Breast epithelium (tissue), 4 donors: Measurements from ENCODE around the gene TTLL1. TPM values are rescaled to one million over a fixed set of nuclear protein-coding genes. Genes with fewer than 3 reads are reported as not detected.

ENCODE experiments used
- DNase-seq, 2 donors: peaks; one replicate each; pipeline ENCODE4 v3.0.0-alpha.2; 2019; ENCODE audit warnings: low spot score in 2 of 2
- H3K27ac ChIP-seq, 2 donors: fragments of 200-600 bp; sonication (generic) in 1 of 2; one replicate each; pipeline ENCODE4 v1.5.1; 2016 to 2019; ENCODE audit warnings: mild to moderate bottlenecking in 1 of 2
- H3K27me3 ChIP-seq, 2 donors: fragments of 200-600 bp; sonication (generic) in 1 of 2; one replicate each; pipeline versions ENCODE4 v1.5.1 to v1.6.0; 2017 to 2019; ENCODE audit warnings: control low read depth in 1 of 2, mild to moderate bottlenecking in 1 of 2
- H3K36me3 ChIP-seq: fragments of 200-600 bp; one replicate; pipeline ENCODE4 v1.5.1; 2019
- H3K4me1 ChIP-seq, 2 donors: fragments of 200-600 bp; sonication (generic); one replicate each; pipeline ENCODE4 v1.5.1; 2016 to 2019; ENCODE audit warnings: control low read depth in 1 of 2
- H3K4me3 ChIP-seq, 3 donors: fragments of 200-600 bp; sonication (generic); 1 replicate in 2 of 3; 2 replicates in 1 of 3; pipeline ENCODE4 v1.5.1; 2016 to 2019; ENCODE audit warnings: mild to moderate bottlenecking in 3 of 3, moderate library complexity in 2 of 3
- H3K9me3 ChIP-seq, 2 donors: fragments of 200-600 bp; sonication (generic) in 1 of 2; one replicate each; pipeline ENCODE4 v1.5.1; 2016 to 2019; ENCODE audit warnings: control low read depth in 1 of 2
- POLR2A ChIP-seq: fragments of 450-650 bp; IDR thresholded peaks from one replicate; pipeline ENCODE4 v1.6.1; 2016; ENCODE audit warnings: antibody characterized with exemption, mild to moderate bottlenecking, moderate library complexity
- POLR2AphosphoS5 ChIP-seq, 3 donors: sonication (generic); formaldehyde crosslinking; IDR thresholded peaks; one replicate each; pipeline ENCODE4 v1.6.1; 2017; ENCODE audit warnings: antibody characterized with exemption in 3 of 3
- intact Hi-C: fragments of 100-400 bp; cut with DNase I; formaldehyde crosslinking; loops from one replicate; pipeline ENCODE4 v1.15.1; 2023; ENCODE audit warnings: low total_unique reads
- total RNA-seq, 3 donors: library from RNA; depleted of rRNA; stranded (reverse); fragments of >200 nt; gene quantifications; one replicate each; pipeline ENCODE4 v1.1.0, GENCODE V29; 2016
- TF ChIP-seq, protein P1 (sequence below), 3 donors: fragments of 450-650 bp; IDR thresholded peaks; one replicate each; pipeline ENCODE4 v1.5.1; 2016 to 2017; ENCODE audit warnings: antibody characterized with exemption in 3 of 3, mild to moderate bottlenecking in 3 of 3, moderate library complexity in 3 of 3

TTLL1 gene
- total RNA-seq, 3 donors from 2014 or later, result 4.6 to 6.4 (median 5.2) TPM

DNA sequence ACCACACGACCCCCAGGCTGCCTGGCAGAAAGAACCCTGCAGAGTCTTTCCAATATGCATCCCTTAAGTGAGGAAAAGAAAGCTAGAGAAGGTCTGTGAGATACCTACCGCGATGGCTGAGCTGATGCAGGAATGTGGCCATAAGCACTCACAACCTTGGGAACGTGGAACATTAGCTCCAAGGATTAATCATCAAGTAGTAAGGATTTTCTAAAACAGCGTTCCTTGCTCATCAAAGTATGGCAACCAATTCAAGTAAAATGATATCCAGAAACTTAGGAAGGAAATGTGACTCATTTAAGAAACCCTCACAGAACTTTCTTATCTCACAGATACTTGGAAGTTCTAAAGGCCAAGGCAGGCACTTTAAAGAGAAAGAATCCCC is 87.0 kb downstream of the TTLL1 start:
- H3K4me1 ChIP-seq, result peaks cover 0 to 17% of the 10 kb centered on the region in 2 donors
- intact Hi-C loops, result no loop called here
- H3K27ac ChIP-seq, result peak overlapping the region; percentile 52 to 69
- H3K4me3 ChIP-seq, result no peak overlapping the region
- TF ChIP-seq POLR2A (no peak), POLR2AphosphoS5 (IDR thresholded peaks at IDR 0.05) (no peak)
- TF ChIP-seq, protein P1, sequence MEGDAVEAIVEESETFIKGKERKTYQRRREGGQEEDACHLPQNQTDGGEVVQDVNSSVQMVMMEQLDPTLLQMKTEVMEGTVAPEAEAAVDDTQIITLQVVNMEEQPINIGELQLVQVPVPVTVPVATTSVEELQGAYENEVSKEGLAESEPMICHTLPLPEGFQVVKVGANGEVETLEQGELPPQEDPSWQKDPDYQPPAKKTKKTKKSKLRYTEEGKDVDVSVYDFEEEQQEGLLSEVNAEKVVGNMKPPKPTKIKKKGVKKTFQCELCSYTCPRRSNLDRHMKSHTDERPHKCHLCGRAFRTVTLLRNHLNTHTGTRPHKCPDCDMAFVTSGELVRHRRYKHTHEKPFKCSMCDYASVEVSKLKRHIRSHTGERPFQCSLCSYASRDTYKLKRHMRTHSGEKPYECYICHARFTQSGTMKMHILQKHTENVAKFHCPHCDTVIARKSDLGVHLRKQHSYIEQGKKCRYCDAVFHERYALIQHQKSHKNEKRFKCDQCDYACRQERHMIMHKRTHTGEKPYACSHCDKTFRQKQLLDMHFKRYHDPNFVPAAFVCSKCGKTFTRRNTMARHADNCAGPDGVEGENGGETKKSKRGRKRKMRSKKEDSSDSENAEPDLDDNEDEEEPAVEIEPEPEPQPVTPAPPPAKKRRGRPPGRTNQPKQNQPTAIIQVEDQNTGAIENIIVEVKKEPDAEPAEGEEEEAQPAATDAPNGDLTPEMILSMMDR (IDR thresholded peaks at IDR 0.05), result no peak
- no peaks in the 10 kb centered on the region for H3K9me3 ChIP-seq
- no peaks in the 10 kb centered on the region for H3K36me3 ChIP-seq
- no peak for DNase-seq
- no peaks in the 10 kb centered on the region for H3K27me3 ChIP-seq

DNA sequence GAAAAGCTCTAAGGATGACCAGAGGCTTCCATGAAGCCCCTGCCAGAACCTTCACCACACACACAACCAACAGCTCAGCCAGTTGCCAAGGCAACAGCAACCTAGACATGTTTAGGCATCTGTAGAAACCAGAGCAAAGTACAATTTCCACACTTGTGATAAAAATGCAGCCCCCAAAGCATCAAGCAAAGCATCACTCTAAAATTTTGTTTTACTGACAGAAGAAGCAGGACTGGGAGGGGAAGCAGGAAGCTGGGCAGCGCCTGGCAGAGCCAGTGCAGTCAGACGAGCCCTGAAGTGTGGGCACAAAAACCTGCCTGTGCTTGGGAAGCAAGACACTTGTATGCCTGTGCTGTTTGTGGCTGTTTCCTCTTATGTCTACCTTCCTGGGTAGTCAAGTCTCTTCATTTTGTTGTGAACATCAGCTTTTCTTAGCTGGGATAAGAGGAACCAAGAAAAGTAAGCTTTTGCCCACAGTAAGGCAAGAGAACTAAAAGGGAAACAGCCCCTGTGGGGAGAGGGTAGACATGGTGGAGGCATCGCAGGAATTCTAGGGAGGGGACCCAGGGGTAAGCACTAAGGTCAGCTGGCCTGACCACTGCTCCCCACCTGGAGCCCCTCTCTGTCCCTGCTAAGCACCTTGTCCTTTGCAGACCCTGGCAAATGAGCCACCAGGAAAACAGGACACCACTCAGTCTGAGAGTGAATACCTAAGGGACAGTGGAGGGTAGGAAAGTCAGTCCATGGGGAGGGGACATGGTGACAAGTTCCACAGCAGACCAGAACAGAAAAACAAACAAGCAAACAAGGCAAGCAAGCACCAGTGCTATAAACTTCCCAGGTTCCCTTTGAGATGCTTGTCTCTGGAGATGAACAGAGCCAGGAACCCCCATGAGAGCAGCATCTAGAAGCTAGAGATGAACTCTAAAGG is 87.7 kb downstream of the TTLL1 start:
- intact Hi-C loops, result no loop called here
- DNase-seq, result no peak
- no peaks in the 10 kb centered on the region for H3K9me3 ChIP-seq
- no peaks in the 10 kb centered on the region for H3K27me3 ChIP-seq
- H3K4me1 ChIP-seq, result peaks cover 6 to 23% of the 10 kb centered on the region in 2 donors
- H3K27ac ChIP-seq, result peak overlapping the region; percentile 52 to 69
- TF ChIP-seq, protein P1 (IDR thresholded peaks at IDR 0.05), result no peak
- no peak for TF ChIP-seq POLR2A
- no peak for TF ChIP-seq POLR2AphosphoS5 (IDR thresholded peaks at IDR 0.05)
- no peaks in the 10 kb centered on the region for H3K36me3 ChIP-seq
- no peak overlapping the region for H3K4me3 ChIP-seq

DNA sequence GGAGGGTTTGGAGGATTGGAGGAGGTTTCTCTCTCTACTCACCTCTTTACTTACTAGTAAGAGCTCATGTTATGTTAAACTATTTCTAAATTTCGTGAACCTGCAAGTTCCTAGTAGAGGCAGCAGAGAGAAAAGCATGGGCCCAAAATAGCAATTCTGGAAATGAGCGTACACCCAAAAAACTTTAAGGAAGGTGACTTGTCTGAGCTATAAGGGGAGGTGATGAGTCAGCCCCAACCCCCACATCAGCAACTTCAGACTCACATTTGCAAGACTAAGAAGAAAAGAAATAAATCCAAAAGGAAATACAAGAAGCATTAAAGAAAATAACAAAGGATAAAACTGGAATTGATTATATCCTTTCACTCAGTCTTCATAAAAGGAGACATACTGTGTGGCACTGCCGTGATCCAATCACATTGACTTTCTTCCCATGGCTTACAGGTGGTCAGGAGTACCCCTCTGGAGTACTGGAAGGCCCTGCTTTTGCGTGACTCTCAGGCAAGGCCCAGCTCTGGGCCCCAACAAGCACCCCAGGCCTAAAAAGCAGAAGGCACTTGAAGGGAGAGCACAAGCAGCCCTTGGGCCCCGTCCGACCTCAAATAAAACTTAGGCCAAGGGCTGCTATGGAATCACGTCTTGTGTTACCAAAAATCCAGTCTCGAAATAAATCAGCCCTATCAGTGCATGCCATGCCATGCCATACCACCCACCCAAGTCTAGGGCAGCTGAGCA is 88.6 kb downstream of the TTLL1 start:
- Histone ChIP-seq H3K27me3 (no peaks in the 10 kb centered on the region), H3K9me3 (no peaks in the 10 kb centered on the region), H3K36me3 (no peaks in the 10 kb centered on the region), H3K4me1 (peaks cover 8 to 27% of the 10 kb centered on the region in 2 donors), H3K27ac (peak overlapping the region; percentile 16 to 52), H3K4me3 (no peak overlapping the region)
- no peak for DNase-seq
- intact Hi-C loops, result no loop called here
- TF ChIP-seq POLR2AphosphoS5 (IDR thresholded peaks at IDR 0.05) (no peak), POLR2A (no peak)
- TF ChIP-seq, protein P1 (IDR thresholded peaks at IDR 0.05), result no peak

DNA sequence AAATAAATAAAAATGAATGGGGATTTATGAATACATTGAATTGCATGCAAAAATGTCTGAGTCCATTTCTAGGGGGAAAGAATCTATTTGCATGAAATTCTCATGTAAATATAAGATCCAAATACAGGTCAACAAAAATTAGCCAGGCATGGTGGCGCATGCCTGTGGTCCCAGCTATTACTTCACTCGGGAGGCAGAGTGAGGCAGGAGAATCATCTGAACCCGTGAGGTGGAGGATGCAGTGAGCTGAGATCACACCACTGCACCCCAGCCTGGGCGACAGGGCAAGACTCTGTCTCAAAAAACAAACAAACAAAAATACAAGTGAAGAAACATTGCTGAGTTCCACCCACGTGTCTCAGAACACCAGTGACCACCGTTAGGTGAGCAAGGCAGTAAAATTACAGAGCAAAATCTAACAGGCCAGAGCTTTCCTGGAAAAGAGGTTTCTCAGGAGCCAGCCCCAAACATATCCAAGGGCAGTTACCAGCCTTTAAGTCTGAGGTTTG is 91.6 kb downstream of the TTLL1 start:
- no peaks in the 10 kb centered on the region for H3K27me3 ChIP-seq
- H3K9me3 ChIP-seq, result no peaks in the 10 kb centered on the region
- no peak overlapping the region for H3K4me3 ChIP-seq
- H3K4me1 ChIP-seq, result peaks cover 18 to 35% of the 10 kb centered on the region in 2 donors
- H3K27ac ChIP-seq, result peak overlapping the region; percentile 56 to 91
- TF ChIP-seq, protein P1 (IDR thresholded peaks at IDR 0.05), result no peak
- intact Hi-C loops, result no loop called here
- H3K36me3 ChIP-seq, result no peaks in the 10 kb centered on the region
- DNase-seq, result no peak
